Ramos (cell line): ENCODE results near the gene UNC45A.
"Not testable (repeated sequence)": the region's sequence is repeated elsewhere in the genome, so short reads cannot be mapped to it uniquely, and the experiment has no call there.

Experiments
- in situ Hi-C: fragments of 300-500 bp; cut with MboI; formaldehyde crosslinking; loops from one replicate; pipeline ENCODE4 v1.14.3; 2022; ENCODE audit warnings: low sequenced_read_pairs; ENCODE audit not compliant: unreplicated experiment

Gene UNC45A

DNA sequence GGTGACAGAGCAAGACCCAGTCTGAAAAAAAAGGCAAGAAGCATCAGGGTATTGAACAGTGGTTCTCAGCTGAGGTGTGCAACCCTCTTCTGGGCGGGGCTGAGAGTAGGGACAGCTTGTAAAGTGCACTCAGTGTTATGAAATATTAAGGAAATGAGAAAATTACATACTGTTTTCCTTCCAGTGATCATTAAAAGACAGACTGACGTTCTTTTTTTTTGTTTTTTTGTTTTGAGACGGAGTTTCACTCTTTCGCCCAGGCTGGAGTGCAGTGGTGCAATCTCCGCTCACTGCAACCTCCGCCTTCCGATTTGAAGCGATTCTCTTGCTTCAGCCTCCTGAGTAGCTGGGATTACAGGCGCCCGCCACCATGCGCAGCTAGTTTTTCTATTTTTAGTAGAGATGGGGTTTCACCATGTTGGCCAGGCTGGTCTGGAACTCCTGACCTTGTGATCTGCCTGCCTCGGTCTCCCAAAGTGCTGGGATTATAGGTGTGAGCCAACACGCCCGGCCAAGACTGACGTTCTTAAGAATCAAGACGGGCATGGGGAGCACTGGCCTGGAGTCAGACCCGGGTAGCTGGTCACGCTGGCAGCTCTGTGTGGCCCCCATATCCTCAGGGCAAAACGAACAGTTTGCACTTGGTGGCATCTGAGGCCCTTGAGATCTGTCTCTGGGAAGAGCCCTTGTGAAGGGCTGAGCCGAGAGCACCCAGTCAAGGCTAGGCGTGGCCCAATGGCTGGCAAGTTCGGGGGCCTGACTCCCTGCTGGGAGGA, 20.6 kb upstream of the UNC45A start:
- in situ Hi-C loops, result no loop called here

- in situ Hi-C loops, result no loop called here
Observed at GRCh38 chr15:90915216-90915807, 19.8 kb upstream of the UNC45A start.

DNA sequence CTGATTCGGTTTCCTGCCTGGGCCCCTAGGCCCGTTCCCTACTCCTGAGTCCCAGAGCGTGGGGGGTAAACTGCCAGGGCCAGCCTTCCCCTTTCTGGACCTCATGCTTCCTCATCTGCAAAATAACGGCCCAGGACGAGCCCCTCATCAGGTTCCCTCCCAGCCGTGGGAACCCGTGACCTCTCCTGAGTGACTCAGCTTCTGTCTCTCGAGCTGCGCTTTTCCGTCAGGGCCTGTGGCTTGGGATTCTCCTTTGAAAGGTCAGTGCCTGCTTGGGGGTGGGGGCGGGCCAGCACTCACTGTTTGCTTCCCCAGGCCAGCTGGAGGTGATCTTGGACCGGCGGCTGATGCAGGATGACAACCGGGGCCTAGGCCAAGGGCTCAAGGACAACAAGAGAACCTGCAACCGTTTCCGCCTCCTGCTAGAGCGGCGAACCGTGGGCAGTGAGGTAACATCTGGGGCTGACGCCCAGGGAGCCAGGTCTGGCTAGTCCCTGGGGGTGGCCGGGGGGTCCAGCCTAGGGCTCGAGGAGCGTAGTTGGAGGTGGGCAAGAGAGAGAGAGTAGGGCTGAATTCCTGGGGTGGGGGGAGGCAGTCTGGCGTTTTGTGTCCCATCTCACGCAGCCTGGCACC, 19.2 kb upstream of the UNC45A start:
- in situ Hi-C loops, result no loop called here

GRCh38 chr15:90916461-90916860, 18.6 kb upstream of the UNC45A start:
- in situ Hi-C loops, result no loop called here

DNA sequence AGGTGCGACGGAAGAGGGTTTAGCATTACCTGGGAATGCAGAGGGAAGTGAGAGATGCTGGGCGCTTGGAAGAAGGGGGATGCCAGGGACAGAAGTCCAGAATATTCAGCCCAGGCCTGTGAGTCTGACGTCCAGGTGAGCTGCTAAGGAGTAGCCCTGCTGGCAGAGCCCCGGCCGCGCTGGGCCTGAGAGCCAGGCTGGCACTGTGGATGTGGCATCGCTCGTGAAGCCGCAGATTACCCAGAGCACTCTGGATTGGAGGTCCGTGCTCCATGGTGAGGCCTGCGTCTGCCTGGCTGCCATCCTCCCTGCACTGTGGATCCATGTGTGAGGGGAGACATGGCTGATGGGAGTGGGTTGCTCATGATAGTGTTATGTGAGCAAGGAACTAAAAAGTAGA, 17.5 kb upstream of the UNC45A start:
- in situ Hi-C loops, result no loop called here

- in situ Hi-C loops, result no loop called here
Observed at GRCh38 chr15:90918034-90918788, 16.9 kb upstream of the UNC45A start.

- in situ Hi-C loops, result no loop called here
Observed at GRCh38 chr15:90918835-90919234, 16.2 kb upstream of the UNC45A start.

GRCh38 chr15:90921887-90922286, 13.2 kb upstream of the UNC45A start:
- in situ Hi-C loops, result no loop called here

- in situ Hi-C loops, result not testable (repeated sequence)
Observed at GRCh38 chr15:90922712-90923322, 12.3 kb upstream of the UNC45A start.

- in situ Hi-C loops, result no loop called here
Observed at GRCh38 chr15:90924375-90924774, 10.7 kb upstream of the UNC45A start.

DNA sequence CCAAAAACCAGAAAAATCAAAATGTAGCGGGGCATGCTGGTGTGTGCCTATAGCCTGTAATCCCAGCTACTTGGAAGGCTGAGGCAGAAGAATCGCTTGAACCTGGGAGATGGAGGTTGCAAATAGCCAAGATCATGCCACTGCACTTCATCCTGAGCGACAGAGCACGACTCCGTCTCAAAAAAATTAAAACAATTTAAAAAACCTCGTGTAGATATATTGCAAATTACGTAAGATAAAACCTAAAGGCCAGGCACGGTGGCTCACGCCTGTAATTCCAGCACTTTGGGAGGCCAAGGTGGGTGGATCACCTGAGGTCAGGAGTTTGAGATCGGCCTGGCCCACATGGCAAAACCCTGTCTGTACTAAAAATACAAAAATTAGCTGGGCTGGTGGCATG, 8.3 kb upstream of the UNC45A start:
- in situ Hi-C loops, result not testable (repeated sequence)

DNA sequence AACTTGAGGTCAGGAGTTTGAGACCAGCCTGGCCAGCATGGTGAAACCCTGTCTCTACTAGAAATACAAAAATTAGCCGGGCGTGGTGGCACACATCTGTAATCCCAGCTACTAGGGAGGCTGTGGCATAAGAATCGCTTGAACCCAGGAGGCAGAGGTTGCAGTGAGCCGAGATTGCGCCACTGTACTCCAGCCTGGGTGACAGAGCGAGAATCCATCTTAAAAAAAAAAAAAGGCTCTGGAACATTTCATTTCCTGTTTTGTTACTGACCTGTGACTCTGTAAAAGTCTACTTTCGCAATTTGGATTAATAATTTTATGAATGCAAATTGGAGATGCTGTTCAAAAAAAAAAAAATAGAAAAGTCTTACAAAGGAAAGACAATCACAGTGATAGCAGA, 7.0 kb upstream of the UNC45A start:
- in situ Hi-C loops, result not testable (repeated sequence)

- in situ Hi-C loops, result no loop called here
Observed at GRCh38 chr15:90929246-90930019, 5.7 kb upstream of the UNC45A start.

GRCh38 chr15:90930861-90931574, 4.1 kb upstream of the UNC45A start:
- in situ Hi-C loops, result no loop called here

DNA sequence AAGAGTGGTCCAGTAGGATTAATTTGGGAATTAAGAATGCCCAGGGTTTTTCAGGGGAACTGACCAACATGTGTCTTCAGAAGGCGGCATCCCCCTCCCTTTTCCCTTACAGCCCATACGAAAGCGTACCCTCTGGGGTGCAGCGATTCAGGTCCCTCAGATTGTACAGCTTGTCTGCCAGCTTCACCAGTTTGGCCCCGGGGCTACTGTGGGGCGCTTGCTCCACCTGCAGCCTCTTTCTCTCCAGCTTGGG, 3.6 kb upstream of the UNC45A start:
- in situ Hi-C loops, result no loop called here

DNA sequence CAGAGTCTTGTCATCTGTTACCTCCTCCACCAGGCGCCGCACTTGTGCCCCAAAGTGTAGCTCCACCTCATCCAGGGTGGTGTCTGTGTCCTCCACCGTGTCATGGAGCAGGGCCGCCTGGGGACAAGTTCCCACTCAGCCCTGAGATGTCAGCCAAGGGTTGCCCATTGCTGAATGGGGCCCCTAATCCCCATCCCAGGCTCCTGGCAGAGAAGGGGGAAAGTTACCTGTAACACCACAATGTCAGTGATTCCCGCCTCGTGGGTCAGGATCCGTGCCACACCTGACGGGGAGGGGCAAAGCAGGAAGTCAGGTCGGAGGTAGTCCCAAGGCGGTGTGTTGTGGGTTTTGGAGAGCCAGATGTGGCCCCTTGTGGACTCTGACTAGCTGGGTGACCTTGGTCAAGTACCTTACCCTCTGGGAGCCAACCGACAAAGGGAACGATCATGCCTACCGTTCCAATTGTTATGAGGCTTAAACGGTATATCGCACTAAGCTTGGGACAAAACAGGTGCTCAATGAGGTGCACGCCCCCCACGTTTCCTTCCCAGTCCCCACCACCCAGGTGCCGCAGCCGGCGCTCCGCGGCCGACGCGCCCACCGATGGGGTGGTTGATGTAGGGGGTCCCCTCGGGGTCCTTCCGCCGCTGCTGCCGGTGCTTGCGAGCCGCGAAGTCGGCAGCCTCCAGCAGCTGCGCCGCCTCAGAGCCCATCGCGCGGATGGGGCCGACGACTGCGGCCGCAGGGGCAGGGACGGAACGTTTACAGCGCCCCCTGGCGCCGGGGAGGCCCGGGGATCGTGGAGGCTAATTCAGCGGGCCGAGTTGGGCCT, 3.0 kb upstream of the UNC45A start, which contains the start of gene HDDC3:
TSS of gene HDDC3 (minus strand) at position 722 of the 832 bp plus-strand sequence. CDS start at position 713, 9 bp downstream.
- in situ Hi-C loops, result no loop called here

DNA sequence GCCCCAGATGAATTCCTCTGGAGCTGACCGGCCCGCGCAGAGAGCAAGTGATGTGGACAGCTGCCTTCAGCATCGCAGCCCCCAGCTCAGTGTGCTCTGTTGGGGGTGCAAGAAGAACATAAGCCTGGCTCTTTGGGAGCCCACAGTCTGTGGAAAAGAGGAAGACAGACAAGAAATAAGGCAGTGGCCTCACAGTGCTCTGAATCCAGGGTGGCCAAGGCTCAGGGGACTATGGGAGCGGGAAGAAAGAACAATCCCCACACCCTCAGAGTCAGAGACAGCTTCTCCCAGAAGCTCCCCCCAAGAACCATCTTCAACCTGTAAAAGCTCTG, 2.5 kb upstream of the UNC45A start:
- in situ Hi-C loops, result no loop called here

DNA sequence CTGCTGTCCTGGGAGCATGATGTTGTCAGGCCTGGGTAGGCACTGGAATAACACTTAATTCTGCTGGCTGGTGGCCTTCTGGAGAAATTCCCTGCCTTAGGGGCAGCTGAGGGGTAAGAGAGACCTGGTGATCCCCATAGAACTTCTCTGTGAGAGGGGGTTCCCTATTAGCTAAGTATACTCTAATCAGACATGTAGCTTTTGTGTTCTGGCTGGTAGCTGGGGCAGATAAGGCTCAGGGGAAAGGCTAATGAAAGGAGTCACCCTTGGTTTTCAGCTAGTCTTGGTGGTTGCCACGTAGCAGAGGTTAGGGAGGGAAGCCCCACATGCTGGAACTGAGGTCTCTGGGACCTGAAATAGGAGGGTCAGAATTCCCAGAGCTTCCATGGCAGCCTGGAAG, 1.8 kb upstream of the UNC45A start:
- in situ Hi-C loops, result no loop called here
